Fibroblast of skin of left quadriceps (primary cell): Measurements from ENCODE around the gene ZNF528.
A peak's percentile ranks its signal among the peaks of the same experiment; 100 is the strongest.

Experiments
- DNase-seq, 2 experiments: peaks; one replicate each; pipeline ENCODE4 v3.0.0-alpha.2; 2013; ENCODE audit warnings: low read depth in 2 of 2

ZNF528 gene

GRCh38 chr19:52397310-52398080, at the start of gene ZNF528:
TSS of gene ZNF528 (plus strand) at chr19:52397849. CDS start at chr19:52402014, 4,165 bp downstream.
- DNase-seq = peak; percentile 90

GRCh38 chr19:52351512-52351911, 46.1 kb upstream of the ZNF528 start:
- DNase-seq = no peak

GRCh38 chr19:52366414-52366824, 31.2 kb upstream of the ZNF528 start:
- DNase-seq = no peak

- peak; percentile 86 to 87 for DNase-seq
These were observed 27.9 kb upstream of the ZNF528 start, which contains the start of gene ZNF880 for GRCh38 chr19:52369559-52370340. TSS of gene ZNF880 (plus strand) at chr19:52369923. CDS start at chr19:52369966, 43 bp downstream.

- no peak for DNase-seq
These were observed 27.3 kb upstream of the ZNF528 start for GRCh38 chr19:52370341-52370710.

- DNase-seq = no peak
These were observed 6.5 kb upstream of the ZNF528 start for GRCh38 chr19:52391135-52391534.

GRCh38 chr19:52398081-52398441, 412 bp downstream of the ZNF528 start:
- no peak for DNase-seq

GRCh38 chr19:52410276-52410675, 12.6 kb downstream of the ZNF528 start:
- no peak for DNase-seq

- DNase-seq = no peak
These were observed 18.1 kb downstream of the ZNF528 start for GRCh38 chr19:52415711-52416110.

- DNase-seq = no peak
These were observed 31.3 kb downstream of the ZNF528 start, which contains the start of gene ZNF534 for GRCh38 chr19:52428937-52429336. TSS of gene ZNF534 (plus strand) at chr19:52429148. CDS start at chr19:52431475, 2,327 bp downstream.

- DNase-seq = no peak
These were observed 44.5 kb downstream of the ZNF528 start for GRCh38 chr19:52442179-52442578.

- no peak for DNase-seq
These were observed 46.9 kb downstream of the ZNF528 start for GRCh38 chr19:52444506-52444905.

- no peak for DNase-seq
These were observed 53.6 kb downstream of the ZNF528 start for GRCh38 chr19:52451241-52451640.

GRCh38 chr19:52453324-52454094, 55.9 kb downstream of the ZNF528 start, which contains the start of gene ZNF578:
TSS of gene ZNF578 (plus strand) at chr19:52453553. CDS start at chr19:52501846, 48,293 bp downstream.
- DNase-seq = peak; percentile 72 to 73

GRCh38 chr19:52464798-52465470, 67.3 kb downstream of the ZNF528 start:
- DNase-seq = no peak
